ENCODE results near the gene ZC2HC1B. TPM values are rescaled to one million over a fixed set of nuclear protein-coding genes. Genes with fewer than 3 reads are reported as not detected.

ZC2HC1B gene
- total RNA-seq, 6 experiments from 2014 or later, result not detected

GRCh38 chr6:143959927-143960326 lies 95.7 kb downstream of the ZC2HC1B start:
- 0 out of 2 replicates have a peak, but pooled peaks cover 5% of the 10 kb centered on the region for H3K36me3 Mint-ChIP-seq (ENCODE audit: low read depth)
- H3K9me3 Mint-ChIP-seq, result no peaks in the 10 kb centered on the region
- no peaks in the 10 kb centered on the region for H3K4me1 Mint-ChIP-seq (ENCODE audit: low read depth)
- peaks cover 12% of the 10 kb centered on the region for H3K27me3 Mint-ChIP-seq (ENCODE audit: insufficient read depth)
- no peak for TF ChIP-seq CTCF (IDR thresholded peaks at IDR 0.05)
- H3K4me3 Mint-ChIP-seq, result no peak overlapping the region
- H3K27ac Mint-ChIP-seq, result no peak overlapping the region
- DNase-seq, result no peak

DNA sequence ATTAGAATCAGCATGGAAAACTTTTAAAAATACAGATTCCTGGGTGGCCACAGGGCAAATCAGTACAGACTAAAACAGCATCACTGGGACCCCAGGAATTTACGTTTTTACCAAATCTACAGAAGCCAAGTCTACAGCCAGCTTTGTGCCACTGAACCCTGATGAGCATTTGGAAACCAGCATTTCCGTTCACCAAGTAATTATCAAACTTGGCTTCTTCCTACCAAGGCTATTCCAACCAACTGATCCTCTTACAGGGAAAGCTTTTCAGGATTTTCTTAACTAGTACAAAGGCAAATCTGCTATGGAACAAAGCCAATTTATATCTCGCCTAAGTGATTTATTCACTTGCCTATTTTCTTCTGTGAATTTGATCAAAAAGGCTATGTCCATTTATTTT lies 96.8 kb downstream of the ZC2HC1B start:
- H3K4me3 Mint-ChIP-seq, result no peak overlapping the region
- H3K27ac Mint-ChIP-seq, result no peak overlapping the region
- no peak for DNase-seq
- peaks cover 12% of the 10 kb centered on the region; the same call in 1 of the 2 replicates for H3K36me3 Mint-ChIP-seq (ENCODE audit: low read depth)
- no peaks in the 10 kb centered on the region for H3K9me3 Mint-ChIP-seq
- H3K4me1 Mint-ChIP-seq (ENCODE audit: low read depth), result peaks cover 8% of the 10 kb centered on the region
- H3K27me3 Mint-ChIP-seq (ENCODE audit: insufficient read depth), result peaks cover 12% of the 10 kb centered on the region
- no peak for TF ChIP-seq CTCF (IDR thresholded peaks at IDR 0.05)

DNA sequence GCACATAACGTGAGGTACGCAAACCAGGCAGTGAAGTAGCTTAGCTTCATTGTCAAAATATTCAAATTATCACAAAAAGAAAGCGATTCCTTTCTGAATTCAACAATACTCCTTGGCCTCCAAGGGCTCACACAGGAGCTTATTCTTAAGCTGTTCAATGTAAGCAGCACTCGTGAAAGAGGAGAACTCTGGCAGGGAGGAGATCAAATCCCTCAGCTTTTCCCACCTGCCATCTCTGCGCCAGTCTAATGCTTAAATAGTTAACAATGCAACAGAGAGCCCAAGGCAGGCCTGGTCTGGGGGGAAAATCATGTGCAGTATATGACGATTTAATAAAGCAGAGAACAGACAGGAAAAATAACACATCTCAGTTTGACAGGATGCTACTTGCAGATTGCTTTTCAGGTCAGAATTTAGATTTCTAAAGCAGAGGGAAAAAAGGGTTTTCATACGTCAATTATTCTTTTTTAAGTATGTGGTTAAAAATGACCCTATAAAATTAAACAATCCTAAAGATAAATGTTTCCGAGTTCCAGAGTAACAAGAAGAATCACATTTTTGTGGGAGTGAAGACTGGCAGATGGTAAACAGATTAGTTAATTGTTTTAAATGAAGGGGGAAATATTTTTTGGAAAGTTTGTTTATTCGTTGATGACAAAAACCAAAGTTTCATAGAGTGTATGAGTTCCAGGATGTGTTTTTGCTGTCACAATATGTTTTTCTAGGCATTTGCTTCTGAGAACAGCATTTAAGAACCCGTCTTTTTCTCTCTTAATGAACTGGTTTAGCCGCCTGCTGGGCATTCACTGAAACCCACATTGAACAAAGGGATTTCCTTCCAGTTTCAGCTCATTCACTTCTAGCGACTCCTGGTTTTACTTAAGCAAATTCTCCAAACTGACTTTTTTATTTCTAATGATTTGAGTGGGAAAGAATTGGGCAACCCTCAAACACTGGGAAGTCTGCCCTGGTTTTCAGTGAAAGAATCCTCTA lies 97.9 kb downstream of the ZC2HC1B start:
- peak; percentile 69 for TF ChIP-seq CTCF (IDR thresholded peaks at IDR 0.05)
- Mint-ChIP-seq H3K27ac (no peak overlapping the region), H3K9me3 (no peaks in the 10 kb centered on the region), H3K4me1 (ENCODE audit: low read depth) (peaks cover 17% of the 10 kb centered on the region), H3K36me3 (ENCODE audit: low read depth) (peaks cover 12% of the 10 kb centered on the region; the same call in 1 of the 2 replicates), H3K4me3 (no peak overlapping the region), H3K27me3 (ENCODE audit: insufficient read depth) (peaks cover 10% of the 10 kb centered on the region)
- DNase-seq, result peak; percentile 18

DNA sequence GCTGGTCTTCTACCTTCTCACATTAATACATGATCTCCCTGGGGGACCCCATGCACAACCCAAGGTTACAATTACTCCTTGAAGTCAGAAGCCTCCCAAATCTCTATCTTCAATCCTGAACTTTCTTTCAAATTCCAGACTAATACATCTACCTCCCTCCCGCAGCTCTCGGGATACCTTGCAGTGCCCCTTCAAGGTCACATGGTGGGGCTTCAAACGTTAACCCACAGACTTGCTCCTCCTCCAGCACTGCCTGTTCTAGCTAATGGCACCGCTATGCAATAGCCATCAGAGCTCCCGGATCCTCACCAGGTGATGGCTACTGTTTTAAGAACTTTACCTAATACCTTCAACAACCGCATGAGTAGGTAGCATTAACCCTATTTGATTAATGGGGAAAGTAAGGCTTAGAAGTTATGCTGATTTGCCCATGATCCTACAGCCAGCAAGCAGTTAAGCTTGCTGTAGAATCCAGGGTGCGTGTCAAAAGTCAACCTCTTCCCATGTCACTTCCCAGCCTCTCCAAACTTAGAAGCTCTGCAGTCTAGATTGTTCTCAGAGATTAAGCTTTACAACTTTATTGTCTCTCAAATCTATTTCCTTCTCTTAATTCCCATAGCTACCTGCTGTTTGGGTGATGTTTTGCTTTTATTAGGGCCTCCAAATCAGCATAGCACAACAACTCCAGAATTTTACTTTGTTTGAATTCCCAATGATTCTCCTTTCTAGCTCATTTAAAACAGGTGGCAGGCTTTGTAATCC lies 99.1 kb downstream of the ZC2HC1B start:
- no peak for TF ChIP-seq CTCF (IDR thresholded peaks at IDR 0.05)
- Mint-ChIP-seq H3K36me3 (ENCODE audit: low read depth) (peaks cover 12% of the 10 kb centered on the region; the same call in 1 of the 2 replicates), H3K27ac (no peak overlapping the region), H3K4me3 (no peak overlapping the region), H3K27me3 (ENCODE audit: insufficient read depth) (peaks cover 6% of the 10 kb centered on the region), H3K9me3 (no peaks in the 10 kb centered on the region), H3K4me1 (ENCODE audit: low read depth) (peaks cover 25% of the 10 kb centered on the region)
- no peak for DNase-seq

GRCh38 chr6:143964674-143965081 lies 100.4 kb downstream of the ZC2HC1B start:
- H3K27ac Mint-ChIP-seq, result no peak overlapping the region
- H3K36me3 Mint-ChIP-seq (ENCODE audit: low read depth), result peaks cover 7% of the 10 kb centered on the region; the same call in 1 of the 2 replicates
- H3K9me3 Mint-ChIP-seq, result no peaks in the 10 kb centered on the region
- DNase-seq, result no peak
- peaks cover 25% of the 10 kb centered on the region for H3K4me1 Mint-ChIP-seq (ENCODE audit: low read depth)
- no peak overlapping the region for H3K4me3 Mint-ChIP-seq
- H3K27me3 Mint-ChIP-seq (ENCODE audit: insufficient read depth), result peaks cover 6% of the 10 kb centered on the region
- no peak for TF ChIP-seq CTCF (IDR thresholded peaks at IDR 0.05)
